ENCODE results near the gene TAS2R13.

The TAS2R13 gene

DNA sequence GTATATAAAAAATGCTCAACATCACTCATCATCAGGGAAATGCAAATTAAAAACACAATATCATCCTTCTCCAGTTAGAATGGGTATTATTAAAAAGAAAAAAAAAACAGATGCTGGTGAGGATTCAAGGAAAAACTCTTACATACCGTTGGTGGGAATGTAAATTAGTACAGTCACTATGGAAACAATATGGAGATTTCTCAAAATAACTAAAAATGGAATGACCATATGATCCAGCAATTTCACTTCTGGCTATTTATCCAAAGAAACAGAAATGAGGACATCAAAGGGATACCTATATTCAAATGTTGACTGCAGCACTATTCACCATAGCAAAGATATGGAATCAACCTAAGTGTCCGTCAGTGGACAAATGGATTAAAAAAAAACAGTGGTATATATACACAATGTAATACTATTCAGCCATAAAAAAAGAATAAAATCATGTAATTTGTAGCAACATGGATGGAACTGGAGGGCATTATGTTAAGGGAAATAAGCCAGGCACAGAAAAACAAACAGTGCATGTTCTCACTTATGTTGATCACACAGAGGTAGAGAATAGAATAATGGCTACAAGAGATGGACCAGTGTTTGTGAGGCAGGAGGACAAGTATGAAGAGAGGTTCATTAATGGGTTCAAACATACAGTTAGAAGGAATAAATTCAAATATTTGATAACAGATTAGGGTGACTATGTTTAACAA, 45.7 kb downstream of the TAS2R13 start:
- no peak for DNase-seq

- no peak for DNase-seq
Measured at GRCh38 chr12:10861366-10861765, 48.0 kb downstream of the TAS2R13 start.
